GM18507 (cell line): ENCODE measurements around the gene FAM118B.

ENCODE experiments used
- DNase-seq: peaks from one replicate; pipeline ENCODE4 v3.0.0; 2011; ENCODE audit warnings: low read depth; ENCODE audit not compliant: insufficient read length; ENCODE audit errors: extremely low spot score
- FAIRE-seq: peaks from 2 replicates; lab custom pipeline; 2011; peaks lifted over from hg19 to GRCh38; lab: Jason Lieb, UNC

FAM118B gene

DNA sequence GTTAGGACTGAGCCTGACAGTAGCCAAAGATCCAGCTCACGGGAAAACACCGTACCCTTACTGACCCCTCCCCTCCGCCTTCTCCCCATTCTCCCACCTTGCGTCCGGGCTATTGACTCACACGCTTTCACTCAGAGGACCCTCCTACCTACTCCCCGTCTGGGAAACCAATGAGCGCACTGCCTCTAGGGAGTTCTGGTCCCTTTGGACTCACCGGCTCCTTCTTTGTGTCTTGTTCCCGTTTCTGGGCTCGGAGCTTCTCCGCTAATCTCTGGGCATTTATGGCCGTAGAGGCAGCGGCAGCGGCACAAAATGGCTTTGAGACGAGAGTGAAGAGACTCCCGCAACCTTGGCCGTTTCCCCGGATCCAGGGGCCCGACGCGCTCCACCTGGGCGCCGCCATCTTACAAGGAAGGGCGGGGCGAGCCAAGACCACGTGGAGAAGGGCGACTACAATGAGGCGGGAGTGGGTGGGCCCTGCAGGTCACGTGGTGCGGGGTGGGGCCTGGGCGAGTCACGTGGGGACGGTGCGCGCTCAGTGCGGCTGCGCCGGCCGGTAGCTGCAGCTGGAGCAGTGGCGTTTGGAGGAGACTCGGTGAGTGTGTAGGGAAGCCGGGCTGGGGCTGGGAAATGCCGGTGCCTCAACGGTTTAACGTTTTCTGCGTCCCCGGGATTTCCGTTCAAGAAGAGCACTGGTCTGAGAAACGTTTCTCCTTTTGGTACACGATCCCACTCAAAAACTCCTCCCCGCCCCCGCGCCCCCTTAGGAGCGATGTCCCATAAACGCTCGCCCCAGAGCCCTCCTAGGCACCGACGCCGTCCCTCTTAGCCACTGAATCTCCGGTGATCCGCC, at the start of gene FAM118B, which contains the start of gene RPUSD4:
Gene FAM118B (plus strand): TSS at position 547 of the 853 bp plus-strand sequence. CDS start 23,220 bp downstream, outside the sequence.
Gene RPUSD4 (minus strand): TSS at position 415 of the 853 bp plus-strand sequence. CDS start 12 bp downstream, at position 403.
- DNase-seq (peak; percentile 100), FAIRE-seq (peak; percentile 96)

DNA sequence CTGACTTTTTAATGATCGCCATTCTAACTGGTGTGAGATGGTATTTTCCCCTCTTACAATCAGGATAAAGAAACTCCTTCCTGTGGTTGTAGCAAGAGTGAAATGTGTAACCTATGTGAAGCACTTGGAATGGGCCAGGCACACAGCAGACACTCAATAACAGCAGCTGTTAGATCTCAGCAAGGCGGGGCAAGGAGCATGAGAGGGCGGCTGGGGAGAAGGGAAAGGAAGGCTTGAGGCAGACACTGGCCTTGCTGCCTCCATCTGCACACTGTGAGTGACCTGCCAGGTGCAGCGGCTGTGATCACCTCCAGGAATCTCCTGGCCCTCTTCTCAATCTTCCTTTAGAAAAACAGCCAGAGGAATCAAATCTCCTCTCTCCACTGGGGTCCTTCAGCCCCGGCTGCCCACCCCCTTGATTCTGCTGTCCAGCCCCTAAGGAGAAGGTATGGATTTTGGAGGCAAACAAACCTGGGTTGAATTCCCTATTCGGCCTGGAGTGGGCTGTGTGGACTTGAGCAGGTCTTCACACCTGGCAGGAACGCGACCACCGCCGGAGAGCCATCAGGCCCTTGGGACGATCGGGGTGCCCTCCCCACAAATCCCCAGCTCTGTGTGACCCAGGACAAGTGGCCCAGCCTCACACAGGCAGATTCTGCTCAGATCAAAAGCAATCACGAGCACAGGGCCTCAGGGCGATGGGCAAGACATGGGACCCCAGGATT, 49.1 kb upstream of the FAM118B start:
- DNase-seq = no peak
- no peak for FAIRE-seq

DNA sequence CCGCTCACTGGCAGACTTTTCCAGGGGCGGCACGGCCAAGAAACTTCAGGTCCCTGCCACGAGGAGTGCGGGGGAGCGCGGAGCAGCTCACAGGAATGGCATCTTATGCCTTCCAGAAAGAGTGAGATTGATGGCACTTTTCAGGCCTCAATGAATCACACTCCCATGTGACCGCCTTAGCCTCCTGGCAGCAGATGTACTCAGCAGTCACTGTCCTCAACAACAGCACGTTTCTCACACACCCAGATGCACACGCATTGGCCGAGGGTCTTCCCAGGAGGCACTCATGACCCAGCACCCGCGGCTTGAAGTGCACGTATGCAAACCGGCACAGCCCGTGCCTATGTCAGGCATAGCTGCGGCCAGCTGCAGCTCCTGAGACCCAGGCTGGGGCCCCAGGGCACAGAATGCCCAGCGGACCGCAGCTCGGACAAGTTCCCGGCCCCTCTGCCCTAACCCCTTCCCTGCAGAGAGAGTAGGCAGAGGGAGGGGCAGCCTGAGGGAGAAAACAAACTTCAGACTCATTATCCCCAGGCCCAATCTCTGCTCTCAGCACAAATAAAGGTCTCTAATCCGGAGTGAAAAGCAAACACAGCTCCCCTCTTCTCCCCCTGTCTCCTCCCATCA, 48.4 kb upstream of the FAM118B start:
- no peak for FAIRE-seq
- no peak for DNase-seq

DNA sequence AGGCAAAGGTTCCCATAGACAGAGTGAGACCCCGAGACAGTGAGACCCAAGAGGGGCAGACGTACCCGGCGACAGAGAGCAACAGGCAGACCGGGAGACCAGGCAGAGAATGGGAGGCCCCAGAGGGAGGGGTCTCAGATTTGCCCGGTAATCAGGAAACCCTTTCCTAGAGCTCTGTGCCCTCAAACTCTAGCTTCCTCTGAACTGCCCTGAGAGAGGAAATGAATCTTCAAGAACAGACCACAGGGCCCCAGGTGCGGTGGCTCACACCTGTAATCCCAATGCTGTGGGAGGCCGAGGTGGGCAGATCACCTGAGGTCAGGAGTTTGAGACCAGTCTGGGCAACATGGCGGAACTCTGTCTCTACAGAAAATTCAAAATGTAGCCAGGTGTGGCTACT, 47.8 kb upstream of the FAM118B start:
- DNase-seq (no peak), FAIRE-seq (no peak)

DNA sequence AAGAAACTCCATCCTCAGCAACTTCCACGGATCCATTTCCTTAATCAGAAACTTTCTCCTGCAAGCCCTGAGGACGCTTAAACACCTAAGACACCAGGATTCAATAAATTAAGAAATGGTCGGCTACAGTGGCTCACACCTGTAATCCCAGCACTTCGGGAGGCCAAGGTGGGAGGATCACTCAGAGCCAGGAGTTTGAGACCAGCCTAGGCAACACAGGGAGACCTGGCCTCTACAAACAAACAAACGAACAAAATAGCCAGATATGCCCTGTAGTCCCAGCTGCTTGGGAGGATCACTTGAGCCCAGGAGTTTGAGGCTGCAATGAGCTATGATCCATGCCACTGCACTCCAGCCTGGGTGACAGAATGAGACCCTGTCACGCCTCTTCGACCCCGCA, 46.8 kb upstream of the FAM118B start:
- FAIRE-seq (no peak), DNase-seq (no peak)

DNA sequence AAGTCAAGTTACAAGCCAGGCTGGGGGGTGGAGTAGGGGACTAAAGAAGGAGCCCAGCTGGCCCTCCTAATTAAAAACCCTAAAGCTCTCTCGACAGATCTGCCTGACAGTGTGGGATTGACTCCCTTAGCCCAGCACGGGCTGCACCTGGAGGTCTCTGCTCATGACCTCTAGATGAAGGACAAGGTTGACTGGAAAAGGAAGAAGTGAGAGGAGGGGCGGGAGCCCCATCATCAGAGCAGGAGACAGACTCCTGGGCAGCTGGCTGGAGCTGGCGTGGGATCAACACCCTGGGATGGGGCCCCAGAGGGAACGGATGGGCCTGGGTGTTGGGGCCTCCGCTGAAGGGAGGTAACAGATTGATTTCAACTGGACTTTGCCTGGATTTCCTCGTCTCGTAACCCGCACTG, 46.3 kb upstream of the FAM118B start:
- FAIRE-seq (no peak), DNase-seq (no peak)

DNA sequence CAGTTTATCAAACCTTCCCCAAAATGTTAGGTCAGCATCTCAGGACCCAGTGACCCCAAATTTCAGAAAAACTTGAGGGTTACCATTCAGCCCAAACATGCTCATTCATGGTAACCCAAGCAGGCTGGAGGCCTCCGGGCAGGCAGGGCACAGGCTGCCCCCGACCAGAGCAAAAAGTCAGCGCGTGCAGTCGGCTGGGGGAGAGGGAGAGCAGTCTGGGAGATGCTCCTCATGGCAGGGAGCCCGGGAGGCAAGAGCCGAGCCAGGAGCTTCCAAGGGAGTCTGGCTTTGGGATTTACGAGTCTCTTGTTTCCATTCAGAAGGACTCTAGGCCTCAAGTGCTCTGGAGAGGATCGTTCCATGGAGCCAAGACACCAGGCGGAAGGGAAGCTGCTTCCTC, 45.8 kb upstream of the FAM118B start:
- no peak for FAIRE-seq
- no peak for DNase-seq

DNA sequence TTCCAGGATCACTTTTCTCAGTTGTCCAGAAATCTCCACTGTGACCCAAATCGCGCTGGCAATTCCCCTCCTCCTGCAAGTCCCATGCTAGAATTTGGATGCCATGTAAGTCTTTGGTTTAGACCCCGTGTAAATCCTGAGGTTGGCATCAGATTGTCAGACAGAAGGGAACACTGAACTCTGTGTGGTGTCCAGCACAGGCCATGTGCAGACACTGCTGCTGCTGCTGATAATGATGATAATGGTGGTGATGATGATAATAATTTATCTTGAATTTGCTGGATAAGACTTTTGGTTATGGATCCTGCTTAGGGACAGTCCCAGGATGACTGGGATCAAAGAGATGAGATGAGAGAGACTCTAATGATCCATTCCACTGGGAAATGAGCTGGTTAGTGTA, 45.2 kb upstream of the FAM118B start:
- DNase-seq (no peak), FAIRE-seq (no peak)

DNA sequence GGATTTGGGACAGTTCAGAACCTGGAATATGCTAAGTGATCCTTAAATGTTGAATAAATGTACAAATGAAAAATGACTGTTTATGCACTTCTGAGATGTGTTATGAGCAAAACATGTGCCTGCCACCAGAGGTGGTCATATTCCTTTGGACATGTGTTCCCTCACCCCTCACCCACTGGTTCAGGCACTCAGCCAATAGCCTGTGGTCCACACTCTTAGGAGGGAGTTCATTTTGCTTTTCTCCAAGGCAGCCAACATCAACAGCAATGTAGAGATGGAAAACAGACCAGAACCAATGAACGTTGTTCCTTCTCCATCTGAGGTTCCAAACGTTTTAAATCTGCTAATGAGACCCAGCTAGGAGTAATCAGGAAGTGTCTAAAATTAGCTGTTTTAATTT, 44.1 kb upstream of the FAM118B start:
- no peak for DNase-seq

DNA sequence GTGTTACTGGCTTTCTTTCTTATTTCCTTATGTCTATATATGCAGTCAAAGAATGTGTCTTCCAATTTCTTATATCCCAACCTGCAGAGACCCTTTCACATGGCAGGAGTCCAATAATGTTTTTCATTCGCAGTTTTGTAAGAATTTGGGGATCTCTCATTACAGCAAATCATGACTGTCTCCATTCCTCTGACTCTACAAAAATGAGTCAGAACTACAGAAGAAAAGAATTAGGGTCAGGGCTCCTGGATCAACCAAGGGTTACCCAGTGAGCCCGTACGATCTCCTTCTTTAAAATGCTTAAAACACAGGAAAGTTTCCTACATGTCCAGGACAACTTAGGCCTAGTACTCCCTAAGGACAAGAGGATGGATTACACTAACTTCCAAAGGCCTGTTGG, 42.3 kb upstream of the FAM118B start:
- no peak for DNase-seq
- FAIRE-seq = no peak

More for the DNA sequence above, 44.1 kb upstream of the FAM118B start:
- no peak for FAIRE-seq

DNA sequence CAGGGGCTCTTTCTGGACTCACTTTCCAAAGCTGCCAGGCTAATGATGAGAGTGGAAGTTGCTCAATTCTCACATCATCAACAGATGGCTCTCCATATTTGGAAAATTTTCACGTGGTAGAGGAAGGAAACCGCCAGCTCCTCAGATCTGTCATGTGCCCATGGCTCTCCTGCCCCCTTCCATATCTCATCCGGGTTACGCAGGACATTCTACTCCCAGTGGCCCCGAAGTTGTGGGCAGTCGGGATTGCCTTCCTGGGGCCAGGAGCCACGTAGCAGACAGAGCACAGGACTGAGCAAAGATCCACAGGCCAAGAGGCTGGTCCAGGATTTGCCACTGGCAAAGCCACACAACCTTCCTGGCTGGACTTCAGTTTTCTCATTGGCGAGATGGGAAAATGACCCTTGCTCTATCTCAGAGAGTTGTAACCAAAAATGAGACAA, 39.0 kb upstream of the FAM118B start:
- FAIRE-seq = no peak

DNA sequence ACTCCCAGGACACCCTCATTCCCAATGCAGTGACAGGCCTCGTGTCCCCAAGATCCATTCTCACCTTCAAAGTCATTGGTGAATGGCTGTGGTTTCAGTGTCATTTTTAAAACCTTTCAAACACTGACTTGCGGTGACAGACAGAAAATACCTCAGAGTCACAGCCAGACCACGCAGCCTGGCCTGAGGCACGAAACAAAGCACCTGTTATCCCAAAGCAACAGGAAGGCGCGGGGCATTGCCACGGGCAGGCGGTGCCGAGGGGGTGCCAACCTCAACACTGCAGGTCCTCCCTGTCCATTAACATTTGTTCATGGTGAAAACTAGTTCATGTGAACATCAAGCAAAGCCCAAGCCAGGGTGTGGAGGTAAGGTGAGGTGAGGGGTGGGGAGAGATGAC, 38.3 kb upstream of the FAM118B start:
- no peak for FAIRE-seq
- no peak for DNase-seq

More for the DNA sequence above, 39.0 kb upstream of the FAM118B start:
- no peak for DNase-seq

DNA sequence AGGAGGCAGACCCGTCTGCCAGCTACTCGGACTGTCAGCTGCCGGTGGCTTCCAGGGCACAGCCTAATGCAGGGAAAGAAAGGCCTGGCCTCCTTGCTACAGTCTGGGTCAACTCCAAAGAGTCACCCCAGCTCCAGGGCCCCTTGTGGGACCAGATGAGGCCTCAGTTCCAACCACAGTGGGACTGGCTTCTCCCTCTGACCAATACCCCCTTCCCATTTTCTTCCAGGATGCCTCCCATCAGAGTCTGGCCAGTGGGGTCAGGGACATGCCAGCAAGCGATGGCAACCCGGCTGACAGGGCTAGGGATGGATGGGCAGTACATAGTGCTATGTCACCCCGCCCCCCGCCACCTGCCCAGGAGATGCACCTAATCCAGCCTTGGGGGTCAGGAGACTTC, 36.8 kb upstream of the FAM118B start:
- no peak for DNase-seq
- FAIRE-seq = no peak

DNA sequence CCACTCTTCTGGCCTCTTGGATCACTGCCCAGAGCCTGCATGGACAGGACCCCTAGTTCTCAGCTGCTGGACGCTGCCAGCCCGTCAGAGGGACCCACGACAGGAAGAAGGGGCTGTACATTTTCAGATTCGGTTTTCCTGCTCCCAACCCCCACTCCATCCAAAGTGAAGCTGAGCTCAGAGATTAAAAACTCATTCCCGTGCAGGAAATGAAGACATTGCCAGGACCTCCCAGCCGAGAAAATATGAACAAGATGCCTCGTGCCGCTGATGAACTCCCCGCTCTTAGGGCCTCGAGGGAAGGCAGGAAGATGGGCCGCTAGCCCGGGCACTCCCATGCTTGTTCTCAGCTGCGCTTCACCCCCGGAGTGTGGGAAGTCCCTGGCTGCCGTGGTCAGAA, 36.2 kb upstream of the FAM118B start:
- no peak for DNase-seq
- FAIRE-seq = no peak

DNA sequence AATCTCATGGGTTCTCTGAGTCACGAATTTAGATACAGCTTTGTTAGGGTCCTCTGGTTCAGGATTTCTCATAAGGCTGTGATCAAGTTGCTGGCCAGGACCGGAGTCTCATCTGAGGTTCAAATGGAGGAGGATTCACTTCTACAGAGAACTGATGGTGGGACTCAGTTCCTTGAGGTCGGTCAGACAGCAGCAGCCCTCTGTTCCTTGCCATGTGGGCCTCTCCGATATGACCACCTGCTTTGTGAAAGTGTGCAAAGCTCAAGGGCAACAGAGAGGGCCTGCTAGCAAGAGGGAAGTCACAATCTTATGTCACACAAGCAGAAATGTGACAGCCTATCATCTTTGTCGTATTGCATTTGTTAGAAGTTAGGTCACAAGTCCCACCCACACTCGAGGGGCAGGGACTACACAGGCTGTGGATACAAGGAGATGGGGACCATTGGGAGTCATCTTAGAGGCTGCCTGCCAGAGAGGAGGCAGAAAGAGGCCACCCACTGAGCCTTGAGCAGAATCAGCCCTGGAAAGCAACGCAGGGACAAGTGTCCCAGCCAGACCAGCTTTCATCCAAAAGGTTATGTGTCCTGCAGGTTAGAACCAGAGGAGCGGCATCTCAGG, 34.6 kb upstream of the FAM118B start:
- FAIRE-seq (no peak), DNase-seq (no peak)

DNA sequence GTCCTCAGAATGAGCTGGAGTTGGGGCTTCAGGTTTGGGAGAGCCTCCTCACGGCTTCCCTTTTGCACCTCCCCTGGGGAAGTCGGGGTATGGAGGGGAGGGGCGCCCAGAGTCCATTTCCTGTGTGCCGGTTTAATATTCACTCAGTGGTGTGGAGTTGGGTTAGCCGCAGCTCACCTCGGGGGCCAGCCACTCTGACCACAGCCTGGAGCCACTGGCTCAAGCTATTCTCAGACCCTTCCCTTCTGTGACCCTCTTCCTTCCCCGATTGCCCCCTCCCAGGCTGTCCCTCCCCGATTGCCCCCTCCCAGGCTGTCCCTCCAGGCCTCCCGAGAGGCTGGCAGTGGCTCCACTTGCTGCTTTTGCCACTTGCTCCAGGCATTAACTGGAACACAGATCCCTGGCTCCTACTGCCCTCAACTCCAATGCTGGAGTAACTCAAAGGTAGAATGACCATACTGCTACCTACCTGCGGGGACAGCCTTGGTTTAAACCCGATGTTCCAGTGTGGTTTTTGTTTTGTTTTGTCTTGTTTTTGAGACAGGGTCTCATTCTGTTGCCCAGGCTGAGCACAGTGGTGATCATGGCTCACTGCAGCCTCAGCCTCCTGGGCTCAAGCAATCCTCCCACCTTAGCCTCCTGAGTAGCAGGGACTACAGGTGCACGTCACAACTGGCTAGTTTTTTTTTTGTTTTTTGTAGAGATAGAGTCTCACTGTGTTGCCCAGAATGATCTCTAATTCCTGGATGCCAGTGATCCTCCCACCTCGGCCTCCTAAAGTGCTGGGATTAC, 29.4 kb upstream of the FAM118B start:
- no peak for DNase-seq
- FAIRE-seq = peak; percentile 65

DNA sequence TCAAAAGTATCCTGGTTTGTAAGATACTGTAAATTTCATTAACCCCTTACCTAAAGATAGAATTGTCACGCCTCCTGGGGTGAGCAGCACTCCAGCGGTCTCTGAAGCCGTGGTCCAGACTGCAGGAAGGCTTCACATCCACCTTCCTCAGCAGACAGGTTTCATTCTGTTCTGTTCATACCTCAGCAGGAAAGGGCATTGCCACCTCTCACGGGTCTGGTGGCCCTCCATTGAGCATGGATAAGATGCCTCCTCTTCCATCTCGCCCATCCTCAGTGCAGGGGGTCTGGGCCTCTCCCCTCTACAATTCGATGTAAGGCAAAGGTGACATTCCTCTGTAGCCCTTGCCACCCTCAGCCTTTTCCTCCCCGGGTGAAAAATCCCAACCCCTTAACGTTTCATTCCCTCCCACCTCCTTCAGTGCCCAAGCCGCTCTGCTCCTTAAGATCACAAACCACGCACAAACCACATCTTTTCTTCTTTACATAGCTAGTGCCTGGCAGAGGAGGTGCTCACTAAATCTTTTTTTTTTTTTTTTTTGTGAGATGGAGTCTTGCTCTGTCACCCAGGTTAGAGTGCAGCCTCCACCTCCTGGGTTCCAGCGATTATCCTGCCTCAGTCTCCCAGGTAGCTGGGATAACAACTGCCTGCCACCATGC, 28.7 kb upstream of the FAM118B start:
- DNase-seq = no peak
- no peak for FAIRE-seq

DNA sequence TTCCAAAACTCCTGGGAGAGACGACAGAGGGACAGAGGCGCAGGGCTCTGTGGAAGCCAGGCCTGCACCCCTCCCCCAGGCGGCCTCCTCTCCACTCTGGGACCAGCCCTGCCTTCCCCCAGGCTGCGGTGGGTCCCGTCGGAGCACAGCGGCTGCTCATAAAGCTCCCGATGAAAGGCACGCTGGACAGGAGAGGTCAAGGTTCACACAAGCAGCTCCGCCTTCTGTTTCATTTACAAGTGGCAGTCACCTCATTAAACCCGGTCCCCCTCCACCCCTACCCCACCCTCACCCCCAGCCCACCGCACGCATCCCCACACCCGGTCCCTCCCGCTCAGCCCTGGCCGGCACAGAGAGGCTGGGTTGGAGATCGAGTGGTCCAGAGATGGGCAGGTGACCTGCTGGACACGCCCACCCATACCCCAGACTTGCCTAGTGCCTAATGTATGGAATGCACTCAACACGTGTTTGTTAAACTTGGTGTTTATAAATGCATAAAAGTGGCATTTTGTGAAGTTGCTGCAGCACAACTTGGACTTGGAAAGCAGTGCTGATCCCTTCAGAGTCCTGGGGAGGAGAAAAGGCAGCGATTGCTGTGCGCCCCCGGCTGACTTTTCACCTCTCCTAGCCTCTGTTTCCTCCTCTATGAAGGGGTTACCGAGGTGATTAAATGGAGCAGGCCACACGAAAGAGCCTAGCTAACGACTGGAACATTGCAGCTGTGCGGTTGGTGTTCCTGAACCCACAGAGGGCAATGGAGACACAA, 26.1 kb upstream of the FAM118B start:
- DNase-seq = no peak
- no peak for FAIRE-seq
